H9 (cell line): ENCODE data around the gene F5. TPM values are rescaled to one million over a fixed set of nuclear protein-coding genes. Genes with fewer than 3 reads are reported as not detected.

Source experiments
- DNase-seq: peaks from one replicate; pipeline ENCODE4 v3.0.0-alpha.2; 2017
- H2AFZ ChIP-seq: one replicate; pipeline ENCODE4 v1.6.1; 2013; ENCODE audit warnings: mild to moderate bottlenecking, low read length, control low read depth, moderate library complexity
- H2AK5ac ChIP-seq: 2 replicates; pipeline ENCODE4 v1.6.1; 2013; ENCODE audit warnings: low read length, control low read depth, mixed read lengths; ENCODE audit not compliant: insufficient read length
- H2BK120ac ChIP-seq: one replicate; pipeline ENCODE4 v1.6.1; 2013; ENCODE audit warnings: low read depth, mild to moderate bottlenecking, low read length, control low read depth, inconsistent platforms; ENCODE audit not compliant: poor library complexity, severe bottlenecking
- H2BK12ac ChIP-seq: 2 replicates; pipeline ENCODE4 v1.6.1; 2013; ENCODE audit warnings: low read length, control low read depth, mixed read lengths, low read depth; ENCODE audit not compliant: insufficient read length
- H2BK15ac ChIP-seq: 2 replicates; pipeline ENCODE4 v1.6.1; 2013; ENCODE audit warnings: low read depth, low read length, control low read depth
- H2BK20ac ChIP-seq: one replicate; pipeline ENCODE4 v1.6.1; 2013; ENCODE audit warnings: low read depth, mild to moderate bottlenecking, low read length, control low read depth, inconsistent platforms; ENCODE audit not compliant: poor library complexity, severe bottlenecking
- H2BK5ac ChIP-seq: 2 replicates; pipeline ENCODE4 v1.6.1; 2013; ENCODE audit warnings: low read length, control low read depth, mixed read lengths; ENCODE audit not compliant: insufficient read length
- H3K14ac ChIP-seq: 2 replicates; pipeline ENCODE4 v1.6.1; 2013; ENCODE audit warnings: low read length, control low read depth; ENCODE audit not compliant: insufficient read depth
- H3K18ac ChIP-seq: 2 replicates; pipeline ENCODE4 v1.6.1; 2013; ENCODE audit warnings: low read depth, mild to moderate bottlenecking, mixed read lengths, low read length, control low read depth; ENCODE audit not compliant: insufficient read length
- H3K23ac ChIP-seq: 2 replicates; pipeline ENCODE4 v1.6.1; 2013; ENCODE audit warnings: low read length, control low read depth, mixed read lengths, low read depth; ENCODE audit not compliant: insufficient read length
- H3K23me2 ChIP-seq: 2 replicates; pipeline ENCODE4 v1.6.1; 2013; ENCODE audit warnings: low read depth, mild to moderate bottlenecking, mixed read lengths, low read length, control low read depth; ENCODE audit not compliant: insufficient read length, poor library complexity, severe bottlenecking
- H3K27ac ChIP-seq: 2 replicates; pipeline ENCODE4 v1.5.1; 2013; ENCODE audit warnings: low read length, control low read depth, mixed read lengths, low read depth; ENCODE audit not compliant: insufficient read length
- H3K27me3 ChIP-seq: 2 replicates; pipeline ENCODE4 v1.6.1; 2013; ENCODE audit warnings: low read length, control low read depth, inconsistent platforms; ENCODE audit not compliant: insufficient read depth
- H3K4ac ChIP-seq: 2 replicates; pipeline ENCODE4 v1.6.1; 2013; ENCODE audit warnings: low read depth, mild to moderate bottlenecking, control low read depth, inconsistent platforms, low read length, moderate library complexity
- H3K4me1 ChIP-seq: 2 replicates; pipeline ENCODE4 v1.6.1; 2013; ENCODE audit warnings: low read length, control low read depth, inconsistent platforms; ENCODE audit not compliant: insufficient read depth
- H3K4me2 ChIP-seq: 2 replicates; pipeline ENCODE4 v1.6.1; 2013; ENCODE audit warnings: low read length, control low read depth, mixed read lengths; ENCODE audit not compliant: insufficient read length, insufficient read depth
- H3K56ac ChIP-seq: 2 replicates; pipeline ENCODE4 v1.6.1; 2013; ENCODE audit warnings: low read depth, mild to moderate bottlenecking, mixed read lengths, low read length, control low read depth; ENCODE audit not compliant: insufficient read length
- H3K79me1 ChIP-seq: 2 replicates; pipeline ENCODE4 v1.6.1; 2013; ENCODE audit warnings: low read depth, mild to moderate bottlenecking, moderate library complexity, low read length, control low read depth, inconsistent platforms; ENCODE audit not compliant: insufficient read depth, poor library complexity, severe bottlenecking
- H3K79me2 ChIP-seq: 2 replicates; pipeline ENCODE4 v1.6.1; 2013; ENCODE audit warnings: low read length, control low read depth, inconsistent platforms; ENCODE audit not compliant: insufficient read depth
- H3K9ac ChIP-seq: 2 replicates; pipeline ENCODE4 v1.6.1; 2013; ENCODE audit warnings: low read length, control low read depth, mixed read lengths; ENCODE audit not compliant: insufficient read length; ENCODE audit errors: extremely low read depth
- H3K9me3 ChIP-seq: one replicate; pipeline ENCODE4 v1.6.1; 2013; ENCODE audit warnings: low read depth, low read length, inconsistent platforms; ENCODE audit not compliant: control insufficient read depth
- H3T11ph ChIP-seq: one replicate; pipeline ENCODE4 v1.6.1; 2013; ENCODE audit warnings: mild to moderate bottlenecking, low read length, control low read depth, inconsistent platforms
- H4K20me1 ChIP-seq: one replicate; pipeline ENCODE4 v1.6.1; 2013; ENCODE audit not compliant: control insufficient read depth, insufficient read length, insufficient read depth
- H4K5ac ChIP-seq: 2 replicates; pipeline ENCODE4 v1.6.1; 2013; ENCODE audit warnings: low read depth, mild to moderate bottlenecking, mixed read lengths, low read length, control low read depth; ENCODE audit not compliant: insufficient read length
- H4K8ac ChIP-seq: replicated peaks from 2 replicates; pipeline ENCODE4 v1.6.1; 2013; ENCODE audit warnings: low read length, control low read depth, mixed read lengths, low read depth; ENCODE audit not compliant: insufficient read length
- H4K91ac ChIP-seq: 2 replicates; pipeline ENCODE4 v1.6.1; 2013; ENCODE audit warnings: low read depth, mild to moderate bottlenecking, moderate library complexity, mixed read lengths, low read length, control low read depth; ENCODE audit not compliant: insufficient read length
- H3K27ac Mint-ChIP-seq, 3 experiments: 2 replicates in 2 of 3; 3 replicates in 1 of 3; pipeline ENCODE4 v1.8.0; 2020 to 2021; ENCODE audit warnings: mixed read lengths in 3 of 3, mild to moderate bottlenecking in 1 of 3, moderate library complexity in 1 of 3
- H3K27me3 Mint-ChIP-seq: 2 replicates; pipeline ENCODE4 v1.8.0; 2021; ENCODE audit warnings: low read depth, mild to moderate bottlenecking, moderate library complexity, mixed read lengths
- H3K36me3 Mint-ChIP-seq, 3 experiments: 2 replicates in 2 of 3; 3 replicates in 1 of 3; pipeline ENCODE4 v1.8.0; 2020 to 2021; ENCODE audit warnings: low read depth in 3 of 3, mixed read lengths in 3 of 3; ENCODE audit not compliant: insufficient read depth in 1 of 3
- H3K4me1 Mint-ChIP-seq, 2 experiments: 2 replicates each; pipeline ENCODE4 v1.8.0; 2020; ENCODE audit warnings: mixed read lengths in 2 of 2
- H3K4me3 Mint-ChIP-seq, 2 experiments: 2 replicates in 1 of 2; 3 replicates in 1 of 2; pipeline ENCODE4 v1.8.0; 2020 to 2021; ENCODE audit warnings: mild to moderate bottlenecking in 2 of 2, mixed read lengths in 2 of 2, moderate library complexity in 1 of 2
- H3K9me3 Mint-ChIP-seq, 2 experiments: 2 replicates in 1 of 2; 3 replicates in 1 of 2; pipeline ENCODE4 v1.8.0; 2020; ENCODE audit warnings: mild to moderate bottlenecking in 2 of 2, mixed read lengths in 2 of 2, moderate library complexity in 1 of 2
- CTCF ChIP-seq: fragments of 200-600 bp; sonication (generic); conservative IDR thresholded peaks from 3 replicates; pipeline ENCODE4 v1.8.0; 2021; ENCODE audit warnings: antibody characterized with exemption, mild to moderate bottlenecking
- WGBS: extraction: QIAGEN DNeasy Blood & Tissue Kit; methylation state at CpG from one replicate; pipeline ENCODE4 v1.1.7; 2013; ENCODE audit warnings: missing lambda C conversion rate, low lambda C conversion rate, mixed read lengths; ENCODE audit not compliant: insufficient read length; ENCODE audit errors: extremely low coverage; 5-methylcytosine and 5-hydroxymethylcytosine counted together
- total RNA-seq: library from RNA; stranded (reverse); gene quantifications from 2 replicates; pipeline ENCODE4 v1.2.1, GENCODE V29; 2021

F5 gene
- total RNA-seq, 1 experiment from 2014 or later: 0.04 TPM

GRCh38 chr1:169634145-169634544, 47.9 kb upstream of the F5 start:
- no peak for DNase-seq
- Histone ChIP-seq H3K79me2 (no peaks in the 10 kb centered on the region), H2BK120ac (no peak overlapping the region), H2BK15ac (no peak overlapping the region), H2AK5ac (no peak overlapping the region), H4K91ac (no peak overlapping the region), H3K23ac (no peak overlapping the region), H3K4ac (no peak overlapping the region), H4K20me1 (no peaks in the 10 kb centered on the region), H3T11ph (no peak overlapping the region), H2AFZ (no peak overlapping the region), H3K4me1 (no peaks in the 10 kb centered on the region), H3K27ac (no peak overlapping the region), H2BK5ac (no peak overlapping the region), H3K9me3 (no peaks in the 10 kb centered on the region), H3K18ac (no peak overlapping the region), H4K5ac (no peak overlapping the region), H3K23me2 (no peaks in the 10 kb centered on the region), H3K56ac (no peak overlapping the region), H2BK20ac (no peak overlapping the region), H3K9ac (no peak overlapping the region), H2BK12ac (no peak overlapping the region), H3K4me2 (no peak overlapping the region), H3K27me3 (no peaks in the 10 kb centered on the region), H4K8ac (no peak overlapping the region), H3K79me1 (no peaks in the 10 kb centered on the region), H3K14ac (no peak overlapping the region)
- Mint-ChIP-seq H3K4me3 (no peak overlapping the region), H3K4me1 (no peaks in the 10 kb centered on the region), H3K36me3 (peaks cover 0 to 13% (median 3%) of the 10 kb centered on the region in 3 experiments; a peak in 3 of 7 replicates), H3K9me3 (peaks cover 21 to 26% of the 10 kb centered on the region in 2 experiments), H3K27ac (no peak overlapping the region), H3K27me3 (peaks cover 2% of the 10 kb centered on the region)
- WGBS: no CpG with 5 or more reads among the region's 1 CpG
- no peak for TF ChIP-seq CTCF
